ENCODE measurements around the gene JMJD7. TPM values are rescaled to one million over a fixed set of nuclear protein-coding genes. Genes with fewer than 3 reads are reported as not detected.

Gene JMJD7
- total and polyA plus RNA-seq, 9 of the 15 experiments (the other 6 are each of a cell fraction or from before 2014, with no cell fraction given), result 1.2 to 13.9 (median 6.1) TPM

- TF ChIP-seq, protein P1, sequence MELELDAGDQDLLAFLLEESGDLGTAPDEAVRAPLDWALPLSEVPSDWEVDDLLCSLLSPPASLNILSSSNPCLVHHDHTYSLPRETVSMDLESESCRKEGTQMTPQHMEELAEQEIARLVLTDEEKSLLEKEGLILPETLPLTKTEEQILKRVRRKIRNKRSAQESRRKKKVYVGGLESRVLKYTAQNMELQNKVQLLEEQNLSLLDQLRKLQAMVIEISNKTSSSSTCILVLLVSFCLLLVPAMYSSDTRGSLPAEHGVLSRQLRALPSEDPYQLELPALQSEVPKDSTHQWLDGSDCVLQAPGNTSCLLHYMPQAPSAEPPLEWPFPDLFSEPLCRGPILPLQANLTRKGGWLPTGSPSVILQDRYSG (tag; conservative IDR thresholded peaks at IDR 0.05; ENCODE audit: low read depth), result no peak
- peak; percentile 52 for TF ChIP-seq CHD1 (IDR thresholded peaks at IDR 0.05; ENCODE audit: low read length)
- no peak for TF ChIP-seq NR4A1 (CRISPR knock-in tag; IDR thresholded peaks at IDR 0.05)
- no peak for TF ChIP-seq NR4A1 (tag; IDR thresholded peaks at IDR 0.05)
- peak; percentile 46 to 82; a peak in 2 of 4 replicates for TF ChIP-seq MAZ (CRISPR knock-in tag; conservative IDR thresholded peaks at IDR 0.05 in 1 of 2, IDR thresholded peaks at IDR 0.05 in 1 of 2)
- TF ChIP-seq CREB1 (IDR thresholded peaks at IDR 0.05), result no peak
- TF ChIP-seq CREB1 (CRISPR knock-in tag; IDR thresholded peaks at IDR 0.05), result 0 out of 2 replicates have a peak, but pooled peaks have one; percentile 27
- TF ChIP-seq TFAM (CRISPR knock-in tag; conservative IDR thresholded peaks at IDR 0.05), result no peak
- TF ChIP-seq TBL1XR1 (IDR thresholded peaks at IDR 0.05; ENCODE audit: low read length in 2 of 2), result no peak
- TF ChIP-seq HNRNPH1 (optimal IDR thresholded peaks at IDR 0.05; ENCODE audit: low read depth, low read length), result no peak
- TF ChIP-seq ZNF830 (CRISPR knock-in tag; IDR thresholded peaks at IDR 0.05), result no peak
- TF ChIP-seq SIN3A (IDR thresholded peaks at IDR 0.05; ENCODE audit: borderline replicate concordance in 2 of 2, control insufficient read depth in 1 of 2, low read depth in 2 of 2, low read length in 2 of 2), result peak; percentile 63 to 80; a peak in 3 of 4 replicates
- peak; percentile 40 for TF ChIP-seq TAF1 (IDR thresholded peaks at IDR 0.05; ENCODE audit: control insufficient read depth, extremely low read depth, insufficient read depth, low read length, severe bottlenecking)
- TF ChIP-seq, protein P2, sequence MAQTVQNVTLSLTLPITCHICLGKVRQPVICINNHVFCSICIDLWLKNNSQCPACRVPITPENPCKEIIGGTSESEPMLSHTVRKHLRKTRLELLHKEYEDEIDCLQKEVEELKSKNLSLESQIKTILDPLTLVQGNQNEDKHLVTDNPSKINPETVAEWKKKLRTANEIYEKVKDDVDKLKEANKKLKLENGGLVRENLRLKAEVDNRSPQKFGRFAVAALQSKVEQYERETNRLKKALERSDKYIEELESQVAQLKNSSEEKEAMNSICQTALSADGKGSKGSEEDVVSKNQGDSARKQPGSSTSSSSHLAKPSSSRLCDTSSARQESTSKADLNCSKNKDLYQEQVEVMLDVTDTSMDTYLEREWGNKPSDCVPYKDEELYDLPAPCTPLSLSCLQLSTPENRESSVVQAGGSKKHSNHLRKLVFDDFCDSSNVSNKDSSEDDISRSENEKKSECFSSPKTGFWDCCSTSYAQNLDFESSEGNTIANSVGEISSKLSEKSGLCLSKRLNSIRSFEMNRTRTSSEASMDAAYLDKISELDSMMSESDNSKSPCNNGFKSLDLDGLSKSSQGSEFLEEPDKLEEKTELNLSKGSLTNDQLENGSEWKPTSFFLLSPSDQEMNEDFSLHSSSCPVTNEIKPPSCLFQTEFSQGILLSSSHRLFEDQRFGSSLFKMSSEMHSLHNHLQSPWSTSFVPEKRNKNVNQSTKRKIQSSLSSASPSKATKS (CRISPR knock-in tag; IDR thresholded peaks at IDR 0.05), result no peak
- no peak for TF ChIP-seq BCLAF1 (IDR thresholded peaks at IDR 0.05; ENCODE audit: borderline replicate concordance in 1 of 2, control insufficient read depth in 1 of 2, low read depth in 2 of 2, low read length in 1 of 2)
- TF ChIP-seq ZBTB2 (IDR thresholded peaks at IDR 0.05), result peak; percentile 87
- no peak for TF ChIP-seq CBX8 (IDR thresholded peaks at IDR 0.05; ENCODE audit: borderline replicate concordance, extremely low read depth, low read depth, low read length, poor library complexity, severe bottlenecking)
Measured at GRCh38 chr15:41827880-41828806, at the start of gene JMJD7 (continued).
